Measurements from ENCODE around the gene SKIDA1. TPM values are rescaled to one million over a fixed set of nuclear protein-coding genes. Genes with fewer than 3 reads are reported as not detected.
A peak's percentile ranks its signal among the peaks of the same experiment; 100 is the strongest.

SKIDA1 gene
- total RNA-seq, 4 donors from 2014 or later: 0.53 to 3.0 (median 1.2) TPM

GRCh38 chr10:21523557-21524008, 1.9 kb downstream of the SKIDA1 start:
- Histone ChIP-seq H3K4me1 (peaks cover 56% of the 10 kb centered on the region), H3K27ac (peak overlapping the region; percentile 98), H3K9me3 (no peaks in the 10 kb centered on the region), H3K27me3 (no peaks in the 10 kb centered on the region), H3K4me3 (no peak overlapping the region), H3K36me3 (no peaks in the 10 kb centered on the region)
- DNase-seq (ENCODE audit: low spot score in 2 of 2): no peak
- WGBS: 36% methylated on average over 3 of the region's 3 CpGs
- TF ChIP-seq, protein P1, sequence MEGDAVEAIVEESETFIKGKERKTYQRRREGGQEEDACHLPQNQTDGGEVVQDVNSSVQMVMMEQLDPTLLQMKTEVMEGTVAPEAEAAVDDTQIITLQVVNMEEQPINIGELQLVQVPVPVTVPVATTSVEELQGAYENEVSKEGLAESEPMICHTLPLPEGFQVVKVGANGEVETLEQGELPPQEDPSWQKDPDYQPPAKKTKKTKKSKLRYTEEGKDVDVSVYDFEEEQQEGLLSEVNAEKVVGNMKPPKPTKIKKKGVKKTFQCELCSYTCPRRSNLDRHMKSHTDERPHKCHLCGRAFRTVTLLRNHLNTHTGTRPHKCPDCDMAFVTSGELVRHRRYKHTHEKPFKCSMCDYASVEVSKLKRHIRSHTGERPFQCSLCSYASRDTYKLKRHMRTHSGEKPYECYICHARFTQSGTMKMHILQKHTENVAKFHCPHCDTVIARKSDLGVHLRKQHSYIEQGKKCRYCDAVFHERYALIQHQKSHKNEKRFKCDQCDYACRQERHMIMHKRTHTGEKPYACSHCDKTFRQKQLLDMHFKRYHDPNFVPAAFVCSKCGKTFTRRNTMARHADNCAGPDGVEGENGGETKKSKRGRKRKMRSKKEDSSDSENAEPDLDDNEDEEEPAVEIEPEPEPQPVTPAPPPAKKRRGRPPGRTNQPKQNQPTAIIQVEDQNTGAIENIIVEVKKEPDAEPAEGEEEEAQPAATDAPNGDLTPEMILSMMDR (IDR thresholded peaks at IDR 0.05): no peak
- no peak for TF ChIP-seq EP300 (IDR thresholded peaks at IDR 0.05)
- no peak for TF ChIP-seq POLR2AphosphoS5 (IDR thresholded peaks at IDR 0.05)
- TF ChIP-seq POLR2A (IDR thresholded peaks at IDR 0.05): no peak

DNA sequence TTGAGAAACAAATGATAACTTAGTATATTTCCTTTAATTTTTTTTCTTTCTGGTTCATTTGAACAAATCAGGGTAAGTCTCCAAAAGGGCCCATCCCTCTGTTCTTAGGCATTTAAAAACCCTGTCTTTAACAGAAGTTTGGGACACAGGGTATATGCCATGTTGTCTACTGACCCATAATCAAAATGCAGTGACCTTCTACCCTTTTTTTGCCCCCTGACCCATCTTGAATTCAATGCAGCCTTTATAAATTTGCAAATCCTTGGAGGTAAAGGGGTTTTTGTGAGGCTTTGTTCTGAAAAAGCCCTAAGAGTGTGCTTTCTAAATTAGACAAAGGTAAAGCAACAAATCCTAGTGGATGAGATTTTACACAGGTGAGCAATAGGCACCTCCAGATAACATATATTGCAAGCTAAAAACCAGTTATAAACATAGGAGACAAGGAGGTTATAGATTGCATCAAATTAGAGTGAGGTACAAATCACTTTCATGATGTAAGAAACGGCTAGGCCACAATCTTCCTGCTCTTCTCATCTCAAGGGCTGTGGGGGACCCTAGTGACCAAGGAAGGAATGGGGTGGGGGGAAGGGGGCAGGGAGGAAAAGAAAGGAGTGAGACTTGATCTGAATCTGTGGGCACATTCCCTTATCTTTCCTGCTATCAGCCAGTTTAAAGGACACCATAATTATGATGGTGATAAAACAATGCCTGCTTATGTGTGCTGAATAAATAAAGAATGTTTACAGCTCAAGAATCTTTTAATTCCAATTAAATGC, 2.7 kb downstream of the SKIDA1 start:
- Histone ChIP-seq H3K27ac (peak overlapping the region; percentile 98), H3K27me3 (no peaks in the 10 kb centered on the region), H3K4me1 (peaks cover 63% of the 10 kb centered on the region), H3K9me3 (no peaks in the 10 kb centered on the region), H3K36me3 (no peaks in the 10 kb centered on the region), H3K4me3 (no peak overlapping the region)
- WGBS: 50% methylated on average over 1 of the region's 1 CpG
- TF ChIP-seq EP300 (IDR thresholded peaks at IDR 0.05): no peak
- TF ChIP-seq POLR2AphosphoS5 (IDR thresholded peaks at IDR 0.05): no peak
- no peak for TF ChIP-seq POLR2A (IDR thresholded peaks at IDR 0.05)
- TF ChIP-seq, protein P1 (IDR thresholded peaks at IDR 0.05): no peak
- DNase-seq (ENCODE audit: low spot score in 2 of 2): no peak

- Histone ChIP-seq H3K36me3 (no peaks in the 10 kb centered on the region), H3K4me1 (peaks cover 67% of the 10 kb centered on the region), H3K27me3 (no peaks in the 10 kb centered on the region), H3K9me3 (no peaks in the 10 kb centered on the region), H3K27ac (no peak overlapping the region), H3K4me3 (no peak overlapping the region)
- DNase-seq (ENCODE audit: low spot score in 2 of 2): no peak
- 62% methylated on average over 4 of the region's 4 CpGs for WGBS
- TF ChIP-seq EP300 (IDR thresholded peaks at IDR 0.05) (no peak), POLR2A (IDR thresholded peaks at IDR 0.05) (no peak), POLR2AphosphoS5 (IDR thresholded peaks at IDR 0.05) (no peak)
- TF ChIP-seq, protein P1 (IDR thresholded peaks at IDR 0.05): no peak
These were observed 3.5 kb downstream of the SKIDA1 start for GRCh38 chr10:21521751-21522533.

DNA sequence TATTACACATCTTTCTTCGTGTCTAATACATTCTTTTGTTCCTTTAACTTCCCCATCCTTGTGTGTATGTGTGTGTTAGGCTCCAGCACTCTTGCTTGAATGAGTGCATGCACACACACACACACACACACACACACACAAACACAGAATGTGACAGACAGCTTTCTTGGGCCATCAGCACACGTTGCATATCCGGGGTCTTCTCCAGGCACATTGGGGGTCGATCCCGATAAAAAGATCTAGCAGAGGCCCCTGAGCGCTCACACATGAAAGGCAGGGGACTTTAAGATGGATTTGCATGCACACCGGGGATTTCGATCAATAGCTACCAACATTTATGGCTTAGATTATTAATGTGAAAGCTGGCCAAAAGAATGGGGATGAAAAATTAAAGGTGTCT, 4.5 kb downstream of the SKIDA1 start:
- TF ChIP-seq POLR2A (IDR thresholded peaks at IDR 0.05): no peak
- TF ChIP-seq, protein P1 (IDR thresholded peaks at IDR 0.05): no peak
- TF ChIP-seq EP300 (IDR thresholded peaks at IDR 0.05): no peak
- TF ChIP-seq POLR2AphosphoS5 (IDR thresholded peaks at IDR 0.05): no peak
- Histone ChIP-seq H3K27me3 (no peaks in the 10 kb centered on the region), H3K27ac (peak overlapping the region; percentile 85), H3K4me3 (peak overlapping the region; percentile 87), H3K9me3 (no peaks in the 10 kb centered on the region), H3K36me3 (no peaks in the 10 kb centered on the region), H3K4me1 (peaks cover 73% of the 10 kb centered on the region)
- DNase-seq (ENCODE audit: low spot score in 2 of 2): no peak
- WGBS: 53% methylated on average over 8 of the region's 8 CpGs

GRCh38 chr10:21520509-21520908, 5.0 kb downstream of the SKIDA1 start:
- TF ChIP-seq POLR2A (IDR thresholded peaks at IDR 0.05) (no peak), EP300 (IDR thresholded peaks at IDR 0.05) (no peak)
- TF ChIP-seq, protein P1 (IDR thresholded peaks at IDR 0.05): no peak
- H3K9me3 ChIP-seq: no peaks in the 10 kb centered on the region
- no peaks in the 10 kb centered on the region for H3K36me3 ChIP-seq
- peak overlapping the region; percentile 85 for H3K27ac ChIP-seq
- H3K27me3 ChIP-seq: no peaks in the 10 kb centered on the region
- H3K4me3 ChIP-seq: peak overlapping the region; percentile 87
- no peak for DNase-seq (ENCODE audit: low spot score in 2 of 2)
- peaks cover 77% of the 10 kb centered on the region for H3K4me1 ChIP-seq
